GM12892 (cell line): ENCODE measurements around the gene PRKD2.
A peak's percentile ranks its signal among the peaks of the same experiment; 100 is the strongest.

Experiments used
- DNase-seq: peaks from one replicate; pipeline ENCODE4 v3.0.0; 2011; ENCODE audit not compliant: insufficient read length
- FAIRE-seq: peaks from 2 replicates; lab custom pipeline; 2011; peaks lifted over from hg19 to GRCh38; lab: Jason Lieb, UNC
- POLR2A ChIP-seq: IDR thresholded peaks from 2 replicates; pipeline ENCODE4 v1.6.1; 2011; ENCODE audit warnings: low read depth, low read length, control low read depth
- POLR2AphosphoS5 ChIP-seq: IDR thresholded peaks from 2 replicates; pipeline ENCODE4 v1.6.1; 2011; ENCODE audit warnings: low read depth, low read length, control low read depth
- TAF1 ChIP-seq: IDR thresholded peaks from 2 replicates; pipeline ENCODE4 v1.6.1; 2011; ENCODE audit warnings: low read depth, mild to moderate bottlenecking, control low read depth, low read length, borderline replicate concordance

The PRKD2 gene

DNA sequence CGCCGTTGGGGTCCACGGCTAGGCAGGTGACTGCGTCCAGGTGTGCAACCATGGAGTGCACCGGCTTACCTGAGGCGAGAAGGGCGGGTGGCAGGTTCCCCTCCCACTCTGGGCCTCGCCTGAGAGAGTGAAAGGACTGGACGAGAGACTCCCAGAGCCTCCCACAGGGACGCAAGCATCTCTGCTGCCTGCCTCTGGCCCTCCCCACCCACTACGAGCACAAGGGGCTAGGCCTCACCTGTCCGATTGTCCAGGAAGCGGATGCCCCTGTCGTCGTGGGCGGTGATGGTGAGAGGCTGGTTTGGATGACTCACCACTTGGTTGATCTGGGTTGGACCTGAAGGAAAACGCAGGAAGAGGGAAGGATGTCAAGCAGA is 5.1 kb upstream of the PRKD2 start:
- FAIRE-seq: no peak
- no peak for TF ChIP-seq POLR2A
- no peak for TF ChIP-seq TAF1
- no peak for TF ChIP-seq POLR2AphosphoS5

DNA sequence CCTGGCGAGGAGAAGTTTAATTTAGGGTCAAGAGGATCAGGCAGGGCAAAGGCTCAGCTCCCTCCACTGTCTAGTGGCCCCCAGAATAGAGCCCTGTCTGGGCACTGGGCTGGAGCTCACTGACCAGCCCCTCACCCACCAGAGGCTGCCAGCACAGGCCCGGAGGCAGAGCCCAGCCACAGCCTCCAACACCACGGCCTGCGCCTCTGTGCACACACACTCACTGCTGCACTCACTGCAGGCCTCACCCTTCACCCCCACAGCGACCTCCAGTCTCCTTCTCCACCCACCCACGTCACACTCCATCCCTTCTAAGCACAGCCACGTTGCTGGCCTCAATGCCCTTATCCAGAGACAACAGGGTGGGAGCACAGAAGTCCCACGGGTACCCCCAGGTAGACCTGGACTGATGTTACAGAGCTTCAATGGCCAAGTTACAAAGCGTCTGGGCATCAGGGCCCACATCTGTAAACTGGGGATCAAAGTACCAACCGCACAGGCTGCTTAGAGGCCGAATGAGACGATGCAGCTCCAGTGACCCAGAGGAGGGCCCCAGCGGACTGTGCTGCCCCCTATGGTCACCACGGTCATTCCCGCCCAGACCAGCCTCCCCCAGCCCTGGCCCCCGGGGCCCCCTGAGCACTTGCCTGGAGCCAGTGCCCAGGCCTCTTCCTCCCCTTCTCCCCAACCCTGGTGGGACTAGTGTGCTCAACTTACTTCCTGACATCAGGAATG is 4.5 kb upstream of the PRKD2 start:
- no peak for FAIRE-seq
- TF ChIP-seq POLR2AphosphoS5: no peak
- no peak for TF ChIP-seq TAF1
- TF ChIP-seq POLR2A: no peak
- no peak for DNase-seq

More for the DNA sequence above, 5.1 kb upstream of the PRKD2 start:
- no peak for DNase-seq

DNA sequence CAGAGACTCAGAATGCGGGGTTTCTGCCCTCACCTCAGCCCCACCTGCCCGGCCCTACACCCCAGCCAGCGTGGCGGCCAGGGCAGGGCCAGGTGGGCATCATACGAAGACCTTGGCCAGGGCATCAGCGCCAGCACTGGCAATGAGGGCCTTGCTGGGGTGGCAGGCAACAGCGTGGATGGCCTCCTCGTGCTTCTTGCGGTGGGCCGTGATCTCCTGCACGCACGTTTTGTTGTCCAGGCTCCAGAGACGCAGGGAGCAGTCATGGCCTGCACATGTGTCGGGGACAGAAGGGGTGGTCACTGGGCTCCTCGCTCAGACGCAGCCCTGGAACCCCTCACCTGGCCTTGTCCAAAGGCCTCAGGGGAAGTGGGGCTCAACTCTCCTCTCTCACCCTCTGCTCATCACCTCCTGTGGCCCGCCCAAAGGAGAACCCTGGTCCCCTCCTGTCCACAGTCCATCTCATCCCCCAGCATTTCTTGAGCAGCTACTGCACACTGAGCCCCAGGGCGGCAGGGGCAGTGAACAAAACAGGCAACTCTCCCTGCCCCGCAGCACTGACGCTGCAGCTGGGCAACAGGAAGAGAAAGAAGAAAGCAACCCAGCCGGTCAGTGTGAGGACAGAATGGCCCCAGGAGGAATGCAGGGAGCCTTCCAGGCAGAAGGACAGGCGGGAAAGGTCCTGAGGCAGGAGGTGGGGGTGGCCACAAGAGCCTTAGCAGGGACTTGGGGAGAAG is 3.8 kb upstream of the PRKD2 start:
- DNase-seq (no peak), FAIRE-seq (no peak)
- TF ChIP-seq POLR2AphosphoS5: no peak
- TF ChIP-seq POLR2A: no peak
- no peak for TF ChIP-seq TAF1

DNA sequence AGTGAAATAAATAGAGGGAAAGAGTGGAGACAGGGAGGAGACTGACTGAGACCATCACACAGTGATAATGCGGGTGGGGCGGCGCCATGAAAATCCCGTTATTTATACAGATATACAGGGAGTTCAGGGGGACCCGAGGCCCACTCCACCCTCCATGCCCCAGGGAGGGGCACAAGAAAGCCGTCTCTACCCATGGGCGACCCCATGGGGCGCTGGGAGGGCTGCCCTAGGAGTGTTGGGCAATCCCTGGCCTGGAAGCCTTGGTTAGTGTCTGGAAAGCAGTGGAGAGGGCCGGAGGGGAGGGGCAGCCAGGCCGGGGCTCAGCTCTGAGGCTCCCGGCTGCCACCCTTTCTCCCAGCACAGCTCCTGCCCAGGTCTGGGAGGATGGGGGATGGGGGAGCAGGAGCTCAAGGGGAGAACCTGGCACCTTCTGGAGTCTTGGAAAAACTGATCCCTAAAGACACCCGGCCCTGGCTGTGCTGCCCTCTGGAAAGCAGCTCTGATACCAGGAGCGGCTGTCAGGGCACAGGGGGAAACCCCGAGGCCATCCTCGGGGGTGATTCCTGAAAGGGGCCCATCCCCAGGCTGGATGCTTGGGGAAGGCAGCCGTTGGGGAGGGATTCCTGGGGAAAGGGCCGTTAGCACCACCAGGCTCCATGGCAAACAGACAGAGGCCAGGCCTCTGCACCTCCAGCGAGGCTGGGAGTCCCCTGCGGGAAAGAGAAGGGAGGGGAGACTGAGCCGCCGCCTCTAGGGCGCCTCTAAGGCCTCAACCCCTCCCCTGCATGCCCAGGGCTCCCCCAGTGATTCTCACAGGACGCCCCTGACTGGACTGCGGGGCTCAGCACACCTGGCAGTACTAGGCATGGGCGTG is 3.0 kb upstream of the PRKD2 start:
- no peak for FAIRE-seq
- TF ChIP-seq POLR2AphosphoS5 (no peak), POLR2A (no peak), TAF1 (no peak)
- DNase-seq: no peak

DNA sequence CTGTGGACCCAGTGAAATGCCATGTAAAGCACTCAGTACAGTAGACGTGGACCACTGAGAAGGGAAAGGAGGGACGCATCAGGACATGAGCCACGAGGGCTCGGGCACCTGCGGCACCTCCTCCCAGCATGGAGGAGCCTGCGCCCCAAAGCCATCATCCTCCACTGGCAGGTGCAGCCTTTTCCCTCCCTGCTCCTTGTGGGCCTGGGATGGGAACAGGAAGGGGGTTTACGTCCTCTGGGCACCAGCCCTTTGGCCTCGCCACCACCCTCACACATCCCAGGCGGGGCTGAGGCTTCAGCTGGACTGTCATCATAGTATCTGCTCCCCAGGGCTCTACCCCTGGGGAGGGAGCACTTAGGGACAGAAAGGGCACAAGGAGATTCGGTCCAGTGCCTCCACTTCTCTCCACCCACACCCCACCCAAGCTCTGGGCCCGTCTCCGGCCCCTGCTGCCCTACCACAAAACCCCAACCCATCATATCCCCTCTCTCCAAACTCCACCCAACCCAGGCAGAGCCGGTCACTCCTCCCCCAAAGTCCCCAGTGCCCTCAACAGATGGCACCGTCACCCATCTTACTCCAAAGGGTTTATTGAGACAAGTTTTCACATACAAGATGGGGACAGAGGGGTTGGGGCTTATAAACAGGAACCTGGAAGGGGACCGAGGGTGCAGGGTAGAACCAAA is 2.2 kb upstream of the PRKD2 start:
- FAIRE-seq (peak; percentile 96), DNase-seq (peak; percentile 74)
- TF ChIP-seq TAF1: no peak
- no peak; the same call in 1 of the 2 replicates for TF ChIP-seq POLR2A
- TF ChIP-seq POLR2AphosphoS5: no peak; the same call in 1 of the 2 replicates

DNA sequence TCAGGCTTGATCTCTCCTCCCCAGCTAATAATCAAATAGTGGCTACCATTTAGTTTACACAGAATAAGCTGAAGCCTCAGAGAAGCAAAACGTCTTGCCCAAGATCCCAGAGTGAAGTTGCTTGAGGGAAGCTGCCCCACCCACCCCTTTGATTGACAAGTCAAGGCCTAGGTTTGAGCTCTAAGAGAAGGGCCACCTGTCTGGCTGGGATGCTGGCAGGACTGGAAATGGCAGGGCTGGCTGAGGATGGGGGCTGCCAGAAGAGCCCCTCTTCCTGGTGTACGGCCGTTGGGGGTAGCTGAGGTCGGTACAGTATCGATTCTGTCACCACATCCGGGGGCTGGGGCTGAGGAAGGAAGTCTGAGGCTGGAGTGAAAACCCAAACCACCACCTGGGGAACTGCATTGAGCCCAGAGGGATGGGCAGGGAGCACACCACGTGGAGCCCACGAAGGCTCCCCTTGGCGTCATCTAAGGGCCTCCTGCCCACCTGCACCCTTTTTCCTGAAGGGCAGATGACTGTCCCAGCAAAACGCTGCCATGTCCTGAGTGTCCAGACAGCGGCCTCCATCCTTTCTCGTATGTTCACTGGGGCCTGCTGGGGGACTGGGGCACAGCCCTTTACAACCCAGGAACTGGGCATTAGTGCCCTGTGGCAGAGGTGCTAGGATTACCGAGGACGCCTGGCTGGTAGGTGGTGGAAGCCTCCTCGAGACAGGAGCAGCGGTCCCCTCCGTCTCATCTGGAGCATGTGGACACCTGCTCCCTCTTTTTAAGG is 1.4 kb upstream of the PRKD2 start:
- FAIRE-seq (peak; percentile 97), DNase-seq (peak; percentile 71)
- TF ChIP-seq POLR2A (peak; percentile 60), POLR2AphosphoS5 (peak; percentile 39; the same call in 1 of the 2 replicates), TAF1 (peak; percentile 43; the same call in 1 of the 2 replicates)

DNA sequence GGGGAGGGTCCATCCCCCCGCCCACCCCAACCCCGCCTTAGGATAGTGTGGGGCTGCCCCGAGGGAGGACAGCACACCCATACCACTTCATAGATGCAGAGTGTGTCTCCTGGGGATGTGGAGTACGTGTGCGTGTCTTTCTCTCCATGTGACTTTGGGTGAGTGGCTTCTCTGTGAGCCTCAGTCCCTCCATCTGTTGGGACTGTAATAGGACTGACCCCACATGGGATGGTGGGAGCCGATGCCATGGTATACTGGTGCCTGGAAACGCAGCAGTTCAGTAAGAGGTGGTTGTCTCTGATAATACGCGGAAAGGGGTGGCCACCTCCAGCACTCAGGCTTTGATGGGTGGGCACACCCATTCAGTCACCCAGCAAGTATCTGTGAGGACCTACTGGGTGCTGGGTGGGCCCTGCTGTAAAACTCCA is 816 bp upstream of the PRKD2 start:
- DNase-seq: no peak
- no peak for FAIRE-seq

DNA sequence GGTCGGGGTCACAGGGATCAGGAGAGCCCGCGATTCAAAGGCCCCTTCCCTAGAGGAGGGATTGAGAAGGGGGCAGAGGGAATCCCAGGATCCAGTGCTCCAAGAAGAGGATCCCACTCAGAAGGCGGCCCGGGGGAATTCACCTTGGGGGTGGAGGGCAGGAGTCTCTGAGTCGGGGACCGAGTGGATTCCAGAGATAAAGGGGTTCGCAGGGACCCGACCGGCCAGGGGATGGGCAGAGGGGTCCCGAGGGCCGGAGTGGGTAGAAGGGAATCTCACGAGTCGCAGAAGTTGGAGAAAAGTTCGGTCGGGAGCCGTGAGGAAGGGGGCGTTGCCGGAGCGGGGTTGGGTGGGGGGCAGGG is 261 bp downstream of the PRKD2 start:
- TF ChIP-seq TAF1: no peak
- no peak for TF ChIP-seq POLR2AphosphoS5
- no peak for TF ChIP-seq POLR2A
- FAIRE-seq: no peak
- no peak for DNase-seq

More for the DNA sequence above, 816 bp upstream of the PRKD2 start:
- no peak for TF ChIP-seq TAF1
- TF ChIP-seq POLR2A: no peak
- no peak; the same call in none of the 2 replicates for TF ChIP-seq POLR2AphosphoS5

DNA sequence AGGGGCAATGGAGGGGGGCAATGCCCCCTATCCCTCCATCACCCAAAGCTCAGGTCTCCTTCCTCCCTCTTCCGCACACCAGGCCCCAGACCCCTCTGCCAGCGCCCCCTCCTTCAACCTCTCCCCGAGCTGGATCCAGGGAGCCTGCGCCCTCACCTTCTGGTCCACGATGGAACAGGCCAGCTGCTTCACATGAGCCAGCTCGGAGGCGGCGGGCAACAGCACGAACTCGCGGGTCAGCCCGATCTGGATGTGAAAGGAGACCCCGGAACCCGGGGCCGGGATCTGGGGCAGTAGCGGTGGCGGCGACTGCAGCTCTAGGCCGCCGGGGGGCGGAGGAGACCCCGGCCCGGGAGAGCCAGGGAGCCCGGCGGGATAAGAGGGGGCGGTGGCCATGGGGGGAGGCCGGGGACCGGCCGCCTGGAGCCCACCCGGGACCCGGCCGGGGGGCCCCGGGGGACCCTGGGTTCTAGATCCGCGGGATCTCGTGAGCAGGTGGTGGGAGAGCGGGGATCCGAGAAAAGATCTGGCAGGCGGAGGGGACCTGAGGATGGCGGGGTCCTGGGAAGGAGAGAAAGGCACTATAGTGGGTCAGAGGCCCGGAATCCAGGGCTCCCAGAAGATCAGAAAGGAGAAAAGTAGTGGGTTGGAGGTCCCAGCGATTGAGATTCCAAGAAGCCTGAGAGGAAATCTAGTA is 791 bp downstream of the PRKD2 start:
- FAIRE-seq: no peak
- no peak for DNase-seq
- TF ChIP-seq TAF1 (no peak), POLR2A (no peak), POLR2AphosphoS5 (no peak)
